Measurements from ENCODE around the gene CORIN. TPM values are rescaled to one million over a fixed set of nuclear protein-coding genes. Genes with fewer than 3 reads are reported as not detected.

Gene CORIN
- total and polyA plus RNA-seq, 10 of the 15 experiments (the other 5 are each of a cell fraction or from before 2014, with no cell fraction given), result 0.02 to 0.45 (median 0.09) TPM; not detected in 3

DNA sequence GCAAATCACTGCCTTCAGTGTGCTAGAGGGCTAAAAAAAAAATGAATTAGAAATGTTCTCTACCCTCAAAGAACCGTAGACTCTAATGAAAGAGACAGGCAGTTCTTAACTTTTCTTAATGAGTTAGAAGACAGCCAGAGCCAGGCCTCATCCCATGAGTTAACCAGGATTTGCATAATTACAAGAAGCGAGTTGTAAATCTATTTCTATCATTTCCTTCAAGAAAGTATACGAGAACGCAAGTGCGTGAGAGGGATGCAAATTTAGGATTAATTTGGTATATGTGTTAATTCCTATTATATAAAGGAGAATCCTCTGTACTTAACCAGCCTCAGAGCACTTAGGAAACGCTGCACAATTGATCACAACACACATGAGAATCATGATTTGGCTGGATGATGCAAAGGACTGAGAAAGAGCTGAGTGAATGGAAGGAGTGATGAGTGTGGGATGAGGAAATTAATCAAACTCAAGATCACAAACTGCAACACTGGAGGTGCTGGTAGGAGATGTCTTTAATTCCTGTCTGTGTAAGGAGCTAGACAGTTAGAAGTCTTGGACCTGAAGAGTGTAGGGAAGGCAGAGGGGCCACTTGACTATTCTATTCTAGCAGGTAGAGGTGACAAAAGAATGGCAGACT is 195.6 kb downstream of the CORIN start (continued):
- TF ChIP-seq, protein P1, sequence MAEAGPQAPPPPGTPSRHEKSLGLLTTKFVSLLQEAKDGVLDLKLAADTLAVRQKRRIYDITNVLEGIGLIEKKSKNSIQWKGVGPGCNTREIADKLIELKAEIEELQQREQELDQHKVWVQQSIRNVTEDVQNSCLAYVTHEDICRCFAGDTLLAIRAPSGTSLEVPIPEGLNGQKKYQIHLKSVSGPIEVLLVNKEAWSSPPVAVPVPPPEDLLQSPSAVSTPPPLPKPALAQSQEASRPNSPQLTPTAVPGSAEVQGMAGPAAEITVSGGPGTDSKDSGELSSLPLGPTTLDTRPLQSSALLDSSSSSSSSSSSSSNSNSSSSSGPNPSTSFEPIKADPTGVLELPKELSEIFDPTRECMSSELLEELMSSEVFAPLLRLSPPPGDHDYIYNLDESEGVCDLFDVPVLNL (IDR thresholded peaks at IDR 0.05; ENCODE audit: low read depth, low read length), result no peak
- TF ChIP-seq SIX5 (IDR thresholded peaks at IDR 0.05; ENCODE audit: low read depth, low read length, severe bottlenecking), result no peak
- TF ChIP-seq, protein P2, sequence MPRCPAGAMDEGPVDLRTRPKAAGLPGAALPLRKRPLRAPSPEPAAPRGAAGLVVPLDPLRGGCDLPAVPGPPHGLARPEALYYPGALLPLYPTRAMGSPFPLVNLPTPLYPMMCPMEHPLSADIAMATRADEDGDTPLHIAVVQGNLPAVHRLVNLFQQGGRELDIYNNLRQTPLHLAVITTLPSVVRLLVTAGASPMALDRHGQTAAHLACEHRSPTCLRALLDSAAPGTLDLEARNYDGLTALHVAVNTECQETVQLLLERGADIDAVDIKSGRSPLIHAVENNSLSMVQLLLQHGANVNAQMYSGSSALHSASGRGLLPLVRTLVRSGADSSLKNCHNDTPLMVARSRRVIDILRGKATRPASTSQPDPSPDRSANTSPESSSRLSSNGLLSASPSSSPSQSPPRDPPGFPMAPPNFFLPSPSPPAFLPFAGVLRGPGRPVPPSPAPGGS (IDR thresholded peaks at IDR 0.05; ENCODE audit: borderline replicate concordance, insufficient read depth, low read depth, low read length, poor library complexity, severe bottlenecking), result no peak

DNA sequence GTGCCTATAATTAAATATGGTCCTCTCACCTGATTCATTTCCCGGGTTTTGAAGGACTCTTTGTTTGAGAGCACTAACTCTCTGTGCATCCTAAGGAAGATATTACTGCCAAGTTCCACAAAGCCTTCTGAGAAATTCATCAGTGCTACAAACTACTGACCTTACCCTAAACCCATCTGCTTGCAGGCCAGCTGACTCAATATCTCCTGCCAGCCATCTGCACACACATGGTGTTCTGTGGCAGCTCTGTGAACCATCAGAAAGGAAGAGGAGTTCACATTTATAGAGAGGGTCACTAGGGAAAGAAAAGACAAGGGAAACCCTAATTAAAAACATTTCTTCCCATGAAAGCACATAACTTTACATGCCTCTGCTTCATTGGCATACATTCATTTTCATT is 196.1 kb downstream of the CORIN start:
- Histone ChIP-seq H3K9ac (ENCODE audit: control insufficient read depth, insufficient read depth, low read length) (no peak overlapping the region), H3K9me3 (replicated peaks; ENCODE audit: control insufficient read depth, insufficient read depth, low read length) (no peaks in the 10 kb centered on the region; the same call in 2 of the 3 replicates), H3K36me3 (ENCODE audit: control insufficient read depth in 2 of 2, insufficient read depth in 2 of 2, low read length in 1 of 2) (no peaks in the 10 kb centered on the region), H3K4me1 (ENCODE audit: control insufficient read depth, insufficient read depth, low read length) (no peaks in the 10 kb centered on the region), H3K27me3 (replicated peaks in 1 of 2; ENCODE audit: control insufficient read depth in 2 of 2, insufficient read depth in 2 of 2, low read length in 1 of 2) (no peaks in the 10 kb centered on the region), H3K4me3 (no peak overlapping the region), H3K27ac (ENCODE audit: control insufficient read depth, insufficient read depth) (no peak overlapping the region), H2AFZ (ENCODE audit: control insufficient read depth, low read depth, low read length) (no peak overlapping the region), H3K4me2 (ENCODE audit: control insufficient read depth, insufficient read depth) (no peak overlapping the region), H3K79me2 (ENCODE audit: control insufficient read depth, insufficient read depth, low read length) (no peaks in the 10 kb centered on the region), H4K20me1 (ENCODE audit: control insufficient read depth, insufficient read depth) (no peaks in the 10 kb centered on the region)
- SMC1A ChIA-PET (ENCODE audit: uncharacterized antibody, unreplicated experiment), result no interaction called here
- ATAC-seq (no peak), FAIRE-seq (no peak), DNase-seq (ENCODE audit: low read depth, low spot score) (no peak)
- in situ Hi-C loops (cut with MboI) (no loop called here), intact Hi-C loops (cut with micrococcal nuclease; ENCODE audit: unreplicated experiment) (no loop called here)
- POLR2A ChIA-PET, result no interaction called here
- RAD21 ChIA-PET (ENCODE audit: unreplicated experiment), result no interaction called here
- CTCF ChIA-PET, result no interaction called here
- BruUV-seq (replicated peaks), result no TSS peak
- 67% methylated on average over 1 of the region's 1 CpG for WGBS (ENCODE audit: insufficient coverage, insufficient replicate concordance, low lambda C conversion rate, missing lambda C conversion rate)
- TF ChIP-seq, protein P3, sequence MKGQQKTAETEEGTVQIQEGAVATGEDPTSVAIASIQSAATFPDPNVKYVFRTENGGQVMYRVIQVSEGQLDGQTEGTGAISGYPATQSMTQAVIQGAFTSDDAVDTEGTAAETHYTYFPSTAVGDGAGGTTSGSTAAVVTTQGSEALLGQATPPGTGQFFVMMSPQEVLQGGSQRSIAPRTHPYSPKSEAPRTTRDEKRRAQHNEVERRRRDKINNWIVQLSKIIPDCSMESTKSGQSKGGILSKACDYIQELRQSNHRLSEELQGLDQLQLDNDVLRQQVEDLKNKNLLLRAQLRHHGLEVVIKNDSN (IDR thresholded peaks at IDR 0.05; ENCODE audit: borderline replicate concordance, extremely low read length, insufficient read depth, low read depth, low read length), result no peak
- TF ChIP-seq BMI1 (IDR thresholded peaks at IDR 0.05; ENCODE audit: borderline replicate concordance) (no peak), TBL1XR1 (IDR thresholded peaks at IDR 0.05; ENCODE audit: low read depth, low read length) (no peak), ZBED1 (IDR thresholded peaks at IDR 0.05; ENCODE audit: borderline replicate concordance) (no peak), FOXK2 (IDR thresholded peaks at IDR 0.05) (no peak), HDAC2 (IDR thresholded peaks at IDR 0.05) (no peak), PML (IDR thresholded peaks at IDR 0.05; ENCODE audit: low read length) (no peak), DPF2 (IDR thresholded peaks at IDR 0.05) (no peak), ZNF207 (IDR thresholded peaks at IDR 0.05; ENCODE audit: borderline replicate concordance) (no peak), IKZF2 (IDR thresholded peaks at IDR 0.05) (no peak)
- TF ChIP-seq, protein P4, sequence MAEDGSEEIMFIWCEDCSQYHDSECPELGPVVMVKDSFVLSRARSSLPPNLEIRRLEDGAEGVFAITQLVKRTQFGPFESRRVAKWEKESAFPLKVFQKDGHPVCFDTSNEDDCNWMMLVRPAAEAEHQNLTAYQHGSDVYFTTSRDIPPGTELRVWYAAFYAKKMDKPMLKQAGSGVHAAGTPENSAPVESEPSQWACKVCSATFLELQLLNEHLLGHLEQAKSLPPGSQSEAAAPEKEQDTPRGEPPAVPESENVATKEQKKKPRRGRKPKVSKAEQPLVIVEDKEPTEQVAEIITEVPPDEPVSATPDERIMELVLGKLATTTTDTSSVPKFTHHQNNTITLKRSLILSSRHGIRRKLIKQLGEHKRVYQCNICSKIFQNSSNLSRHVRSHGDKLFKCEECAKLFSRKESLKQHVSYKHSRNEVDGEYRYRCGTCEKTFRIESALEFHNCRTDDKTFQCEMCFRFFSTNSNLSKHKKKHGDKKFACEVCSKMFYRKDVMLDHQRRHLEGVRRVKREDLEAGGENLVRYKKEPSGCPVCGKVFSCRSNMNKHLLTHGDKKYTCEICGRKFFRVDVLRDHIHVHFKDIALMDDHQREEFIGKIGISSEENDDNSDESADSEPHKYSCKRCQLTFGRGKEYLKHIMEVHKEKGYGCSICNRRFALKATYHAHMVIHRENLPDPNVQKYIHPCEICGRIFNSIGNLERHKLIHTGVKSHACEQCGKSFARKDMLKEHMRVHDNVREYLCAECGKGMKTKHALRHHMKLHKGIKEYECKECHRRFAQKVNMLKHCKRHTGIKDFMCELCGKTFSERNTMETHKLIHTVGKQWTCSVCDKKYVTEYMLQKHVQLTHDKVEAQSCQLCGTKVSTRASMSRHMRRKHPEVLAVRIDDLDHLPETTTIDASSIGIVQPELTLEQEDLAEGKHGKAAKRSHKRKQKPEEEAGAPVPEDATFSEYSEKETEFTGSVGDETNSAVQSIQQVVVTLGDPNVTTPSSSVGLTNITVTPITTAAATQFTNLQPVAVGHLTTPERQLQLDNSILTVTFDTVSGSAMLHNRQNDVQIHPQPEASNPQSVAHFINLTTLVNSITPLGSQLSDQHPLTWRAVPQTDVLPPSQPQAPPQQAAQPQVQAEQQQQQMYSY (CRISPR knock-in tag; IDR thresholded peaks at IDR 0.05), result no peak
- TF ChIP-seq, protein P2 (IDR thresholded peaks at IDR 0.05; ENCODE audit: borderline replicate concordance, insufficient read depth, low read depth, low read length, poor library complexity, severe bottlenecking), result no peak

Data from GM12878 (cell line).